NCI-H345 treated with DMSO at 0.1 percent for 48 hours (cell line): Measurements from ENCODE around the gene LDLRAD4.

ENCODE experiments used
- DNase-seq: peaks from one replicate; lab custom pipeline; 2025; ENCODE audit not compliant: unreplicated experiment; lab: John Stamatoyannopoulos, UW

The LDLRAD4 gene

GRCh38 chr18:13366962-13367892 is 148.7 kb downstream of the LDLRAD4 start:
- DNase-seq: no peak

DNA sequence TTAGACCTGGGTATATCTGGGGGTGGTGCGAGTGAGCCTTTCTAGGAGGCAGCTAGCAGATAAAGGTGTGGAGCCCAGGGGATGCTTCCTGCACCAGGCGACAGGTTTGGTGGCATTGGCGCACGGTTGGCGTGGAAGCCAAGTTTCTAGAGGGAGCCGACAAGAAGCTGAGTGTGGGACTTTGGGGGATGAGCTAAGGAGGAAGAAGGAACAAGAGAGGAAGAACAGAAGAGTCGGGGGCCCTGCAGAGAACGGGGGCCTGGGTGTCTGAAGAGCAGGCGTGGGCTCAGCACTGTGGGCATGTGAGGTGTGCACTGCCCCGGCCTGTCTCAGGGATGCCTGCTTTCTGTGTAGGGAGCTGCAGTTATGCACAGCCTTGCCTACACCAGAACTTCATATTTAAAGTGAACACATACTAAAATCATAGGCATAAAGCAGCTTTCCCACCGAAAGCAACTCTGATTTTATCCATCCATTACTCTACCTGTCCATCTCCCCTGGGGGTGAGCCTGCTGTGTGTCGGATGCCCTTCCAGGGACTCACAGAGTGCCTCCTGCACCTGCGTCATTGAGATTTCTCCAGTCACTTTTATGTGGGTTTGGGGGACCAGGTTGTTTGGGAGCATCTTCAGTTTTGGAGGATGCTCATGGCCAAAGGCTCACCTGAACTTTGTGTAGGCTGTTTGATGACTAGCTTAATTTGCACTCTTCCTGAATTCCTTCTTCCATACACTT is 149.7 kb downstream of the LDLRAD4 start:
- DNase-seq: no peak

- no peak for DNase-seq
Measured at GRCh38 chr18:13369353-13369752, 150.8 kb downstream of the LDLRAD4 start.

GRCh38 chr18:13369756-13370510 is 151.4 kb downstream of the LDLRAD4 start:
- no peak for DNase-seq

DNA sequence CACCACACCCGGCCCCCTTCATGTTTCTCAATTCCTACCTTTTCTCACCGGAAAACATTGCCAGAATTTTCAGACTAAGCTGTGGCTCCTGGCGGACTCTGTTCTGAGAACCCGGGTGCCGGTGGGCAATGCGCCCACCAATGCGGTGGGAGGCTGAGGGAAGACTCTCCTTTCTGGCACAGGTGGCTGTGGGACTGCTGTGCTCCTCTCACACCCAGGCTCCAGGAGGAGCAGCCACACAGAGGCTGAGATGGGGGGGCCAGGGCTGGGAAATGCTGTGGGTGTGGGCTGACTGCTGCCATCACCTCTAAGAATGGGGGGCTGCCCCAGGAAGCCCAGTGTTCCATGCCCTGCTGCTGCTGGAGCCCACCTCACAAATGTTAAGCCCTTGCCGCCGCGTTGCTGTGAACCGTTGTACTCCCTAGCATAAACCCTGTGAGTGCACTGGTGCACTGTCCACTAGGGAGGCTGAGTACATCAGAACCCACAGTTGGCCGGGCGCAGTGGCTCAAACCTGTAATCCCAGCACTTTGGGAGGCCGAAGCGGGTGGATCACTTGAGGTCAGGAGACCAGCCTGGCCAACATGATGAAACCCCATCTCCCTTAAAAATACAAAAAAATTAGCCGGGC is 152.6 kb downstream of the LDLRAD4 start:
- DNase-seq: no peak

DNA sequence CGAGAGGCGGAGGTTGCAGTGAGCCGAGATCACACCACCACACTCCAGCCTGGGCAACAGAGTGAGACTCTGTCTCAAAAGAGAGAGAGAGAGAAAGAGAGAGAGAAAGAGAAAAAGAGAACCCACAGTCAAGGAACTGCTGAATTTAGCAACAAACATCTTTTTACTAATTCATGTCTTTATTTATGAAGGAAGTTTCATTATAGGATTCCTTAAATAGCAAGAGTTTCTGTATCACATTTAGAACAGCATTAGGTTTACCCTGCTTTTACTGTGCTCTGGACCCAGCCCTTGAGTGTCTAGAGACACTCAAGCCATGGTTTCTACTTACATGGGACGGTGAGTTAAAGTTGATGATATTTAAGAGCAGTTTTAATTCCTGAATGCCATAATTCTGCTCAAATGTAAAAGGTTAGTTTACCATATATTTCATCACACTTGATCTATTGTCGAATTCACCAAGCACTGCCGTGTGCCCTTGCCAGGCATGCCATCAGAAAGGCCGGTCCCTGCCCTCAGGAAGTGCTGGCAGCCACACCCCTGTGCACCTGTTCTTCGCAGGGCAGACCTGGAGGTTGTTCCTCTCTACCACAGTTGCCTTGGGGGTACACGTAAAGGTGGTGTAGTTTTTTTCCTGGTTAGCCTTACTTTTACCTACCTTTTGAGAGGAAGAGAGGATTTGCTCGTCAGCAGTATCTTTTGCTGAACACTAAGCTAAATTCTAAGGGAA is 153.3 kb downstream of the LDLRAD4 start:
- DNase-seq: no peak

- no peak for DNase-seq
Measured at GRCh38 chr18:13372531-13372951, 154.0 kb downstream of the LDLRAD4 start.

DNA sequence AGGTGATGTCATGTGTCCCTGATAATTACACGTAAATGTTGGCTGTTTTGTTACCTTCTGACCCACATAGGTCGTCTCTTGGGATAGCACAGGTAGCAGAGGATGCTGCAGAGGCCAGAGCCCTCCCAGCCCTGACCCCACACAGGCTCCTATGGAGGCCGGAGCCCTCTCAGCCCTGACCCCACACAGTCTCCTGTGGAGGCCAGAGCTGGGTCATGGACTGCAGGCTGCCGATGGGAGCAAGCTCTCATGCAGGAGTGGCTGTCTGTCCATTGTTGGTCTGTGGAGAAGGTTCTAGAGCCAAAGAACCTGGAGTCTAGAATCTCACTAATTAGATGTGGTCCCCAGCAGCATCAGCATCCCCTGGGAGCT is 155.5 kb downstream of the LDLRAD4 start:
- no peak for DNase-seq

DNA sequence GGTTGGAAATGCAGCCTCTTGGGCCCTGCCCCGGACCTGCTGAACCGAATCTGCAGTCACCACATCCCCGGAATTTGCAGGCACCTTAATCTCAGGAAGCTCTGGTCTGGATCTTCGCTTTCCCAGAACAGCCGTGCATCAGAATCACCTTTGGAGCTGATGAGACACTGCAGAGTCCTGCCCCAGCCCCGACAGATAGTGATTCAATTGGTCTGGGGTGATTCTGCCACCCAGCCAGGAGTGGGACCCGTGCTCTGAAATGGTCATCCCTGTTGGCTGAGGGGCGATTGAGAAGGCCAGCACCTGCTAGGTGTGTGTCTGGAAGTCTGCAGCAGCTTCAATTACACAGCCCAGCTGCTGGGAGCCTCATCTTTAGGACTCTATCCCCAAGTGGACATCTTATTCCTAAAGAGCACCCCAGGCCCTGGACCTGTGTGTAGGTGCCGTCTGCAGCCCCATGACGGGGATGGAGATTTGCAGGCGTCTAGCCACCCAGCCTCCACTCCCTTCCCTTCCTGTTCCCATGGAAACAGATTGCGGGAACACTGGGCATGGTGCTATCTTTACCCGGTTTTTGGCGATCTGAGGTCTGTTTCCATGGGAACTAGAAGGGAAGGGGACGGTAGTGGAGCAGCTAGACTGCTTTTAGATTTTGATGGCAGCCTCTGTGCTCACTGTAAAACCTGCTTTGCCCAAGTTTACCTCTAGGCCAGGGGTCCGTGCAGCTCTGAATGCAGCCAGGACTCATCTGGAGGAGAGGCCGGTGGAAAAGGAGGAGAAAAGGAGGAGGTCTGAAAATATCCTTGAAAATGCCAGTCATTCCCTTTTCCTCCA is 156.1 kb downstream of the LDLRAD4 start:
- no peak for DNase-seq

GRCh38 chr18:13375302-13376255 is 157.0 kb downstream of the LDLRAD4 start:
- no peak for DNase-seq

GRCh38 chr18:13376298-13376840 is 157.8 kb downstream of the LDLRAD4 start:
- no peak for DNase-seq

DNA sequence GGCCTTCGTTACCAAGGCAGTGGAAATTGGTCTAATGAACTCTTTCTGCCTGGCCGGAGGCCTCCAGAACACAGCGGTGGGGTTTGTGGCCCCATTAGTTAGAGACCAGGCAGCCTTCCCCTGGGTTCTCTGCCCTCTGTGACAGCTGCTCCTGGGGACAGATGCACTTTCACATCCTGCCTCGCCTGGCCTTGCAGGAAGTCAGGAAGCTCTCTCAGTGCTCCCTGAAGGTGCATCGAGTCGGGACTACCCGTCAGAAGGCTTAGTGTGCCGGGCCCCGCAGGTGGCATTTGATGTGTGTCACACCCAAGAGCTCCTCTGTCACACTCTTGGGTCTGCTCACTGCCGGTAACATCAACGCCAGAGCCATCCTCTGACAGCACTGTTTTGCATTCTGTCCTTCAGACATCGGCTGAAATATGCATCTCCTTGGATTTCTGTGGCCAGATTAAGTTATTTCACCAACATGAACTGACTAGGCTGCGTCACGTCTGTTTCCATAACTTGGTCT is 158.3 kb downstream of the LDLRAD4 start:
- no peak for DNase-seq

DNA sequence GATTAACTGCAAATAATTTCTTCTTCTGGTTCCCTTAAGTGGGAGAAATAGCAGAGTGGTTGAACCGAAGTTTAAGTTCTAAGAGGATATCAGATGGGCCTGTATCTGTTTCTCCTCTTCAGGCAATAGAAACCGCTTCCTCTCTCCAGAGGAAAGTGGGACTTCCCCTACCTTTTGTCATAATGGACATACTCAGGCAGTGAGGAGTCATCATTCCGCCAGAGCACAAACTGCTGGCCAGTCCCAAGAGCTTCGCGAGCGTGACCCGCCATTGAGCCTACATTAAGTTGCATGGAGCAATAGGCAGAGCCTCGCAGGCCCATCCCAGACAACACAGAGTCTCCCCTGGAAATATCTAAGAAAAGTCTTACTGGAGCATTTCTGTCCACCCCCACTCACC is 158.9 kb downstream of the LDLRAD4 start:
- no peak for DNase-seq

- no peak for DNase-seq
Measured at GRCh38 chr18:13378150-13378549, 159.6 kb downstream of the LDLRAD4 start.

GRCh38 chr18:13379062-13379865 is 160.7 kb downstream of the LDLRAD4 start:
- DNase-seq: peak; percentile 86

DNA sequence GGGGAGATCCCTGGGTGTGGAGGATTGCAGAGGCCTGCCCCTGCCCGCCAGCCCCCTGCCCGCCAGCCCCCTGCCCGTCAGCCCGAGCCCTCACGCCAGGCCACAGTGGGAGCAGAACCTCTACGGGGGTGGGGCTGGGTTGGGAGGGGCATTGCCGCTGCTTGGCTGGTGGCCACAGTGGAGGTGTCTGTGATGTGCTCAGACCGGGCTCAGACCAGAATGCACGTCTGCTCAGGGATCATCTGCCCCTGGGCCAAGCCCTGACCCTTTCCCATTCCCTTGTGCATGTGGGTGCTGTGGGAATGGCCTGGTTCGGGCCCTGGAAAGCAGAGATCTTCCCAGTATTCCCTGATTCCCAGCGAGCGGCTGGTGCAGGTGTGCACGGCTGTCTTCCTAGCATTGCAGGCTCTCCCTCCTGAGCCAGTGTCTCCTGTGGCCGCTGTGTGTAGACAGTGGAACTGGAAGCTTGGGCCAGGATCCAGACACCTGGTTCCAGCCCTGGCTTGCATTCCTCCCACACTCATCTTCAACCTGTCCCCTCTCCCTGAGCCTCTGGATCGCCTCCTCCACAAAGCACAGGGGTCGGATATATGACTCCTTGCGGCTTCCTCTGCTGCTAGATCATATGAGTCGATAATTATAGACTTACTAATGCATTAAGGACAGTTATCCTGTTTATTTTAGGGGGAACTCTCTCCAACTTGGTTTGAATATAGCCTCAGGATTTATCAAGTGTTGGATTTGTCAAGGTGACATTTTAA is 161.6 kb downstream of the LDLRAD4 start:
- DNase-seq: no peak
